ENCODE results near the gene HIBCH. TPM values are rescaled to one million over a fixed set of nuclear protein-coding genes. Genes with fewer than 3 reads are reported as not detected.

The HIBCH gene
- total and polyA plus RNA-seq, 2 of the 4 experiments (the other 2 are of a cell fraction): 8.8 to 11.9 TPM

DNA sequence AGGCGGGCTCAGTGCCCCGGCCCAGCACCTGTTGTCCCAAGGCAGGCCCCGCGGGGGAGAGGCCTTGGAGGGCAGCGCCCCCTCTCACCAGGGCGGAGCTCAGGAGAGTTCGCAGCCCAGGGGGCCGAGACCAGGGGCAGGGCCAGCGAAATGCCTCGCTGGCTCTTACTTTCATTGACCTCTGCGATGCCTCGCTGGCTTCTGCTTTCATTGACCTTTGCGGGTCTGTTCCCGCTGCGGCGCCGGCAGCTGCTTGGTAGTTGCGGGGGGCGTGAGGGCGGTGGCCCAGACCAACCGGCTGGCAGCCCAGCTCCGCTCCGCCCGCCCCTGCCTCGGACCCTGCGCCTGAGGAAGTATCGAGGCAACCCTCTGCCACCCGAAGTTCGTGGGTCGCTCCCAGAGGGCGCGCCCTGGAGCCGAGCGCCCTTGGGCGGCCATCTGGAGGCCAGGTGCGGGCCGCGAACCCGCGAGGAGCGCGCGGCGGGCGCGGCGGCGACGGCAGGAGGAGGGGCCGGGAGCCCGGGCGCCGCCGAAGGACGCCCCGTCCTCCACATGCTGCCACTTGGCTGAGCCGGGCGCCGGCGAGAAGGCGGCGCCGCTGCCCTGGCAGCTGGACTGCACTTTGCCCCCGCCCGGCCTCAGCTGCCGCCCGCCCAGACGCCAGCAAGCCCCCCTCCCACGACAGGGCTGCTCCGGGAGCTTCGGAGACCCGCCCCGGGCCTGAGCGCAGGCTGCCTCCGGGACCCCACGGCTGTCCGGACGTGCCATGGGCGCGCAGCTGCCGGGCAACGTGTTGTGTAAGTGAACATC lies 139.1 kb downstream of the HIBCH start:
- H2AFZ ChIP-seq (replicated peaks; ENCODE audit: low read length, poor library complexity): peak overlapping the region; percentile 93
- H3K9me1 ChIP-seq (ENCODE audit: insufficient read depth, low read length): no peaks in the 10 kb centered on the region
- intact Hi-C loops (cut with micrococcal nuclease) (loop anchor here (2.0 kb wide), 1 partner anchor 92 kb away; no protein-coding TSS in a partner anchor), in situ Hi-C loops (cut with MboI; ENCODE audit: low sequenced_read_pairs) (no loop called here), dilution Hi-C loops (cut with HindIII; ENCODE audit: low sequenced_read_pairs, unreplicated experiment) (no loop called here)
- no peak overlapping the region for H2BK20ac ChIP-seq (ENCODE audit: low read depth, low read length)
- no peak overlapping the region for H4K91ac ChIP-seq (ENCODE audit: insufficient read depth, low read depth, low read length)
- no peaks in the 10 kb centered on the region; the same call in 1 of the 2 replicates for H3K27me3 ChIP-seq (ENCODE audit: control insufficient read depth, insufficient read depth, low read length)
- no peak overlapping the region for H3K23ac ChIP-seq (ENCODE audit: low read depth, low read length)
- no peak overlapping the region for H2BK15ac ChIP-seq (ENCODE audit: low read depth, low read length)
- 20% methylated on average over 3 of the region's 82 CpGs; no CpG with 5 or more reads in 1 of the 2 experiments for WGBS, 2 experiments (ENCODE audit: extremely low coverage in 2 of 2, insufficient read length in 1 of 2)
- H3K27ac ChIP-seq (ENCODE audit: insufficient read depth, low read length): no peak overlapping the region; the same call in 1 of the 2 replicates
- ChIA-PET POLR2A (ENCODE audit: unreplicated experiment) (interaction anchor here (0.5 kb wide), 1 partner anchor 97 kb away, joined by 3 read pairs; no protein-coding TSS in a partner anchor), CTCF (interaction anchor here (0.6 to 1.4 kb wide), 4 partner anchors 10 to 1123 kb away, joined by 3 to 4 read pairs (median 4); no protein-coding TSS in a partner anchor)
- H3K4ac ChIP-seq (ENCODE audit: low read depth, low read length): no peak overlapping the region; the same call in 1 of the 2 replicates
- ATAC-seq (ENCODE audit: low read depth): peak; percentile 85
- H3K36me3 ChIP-seq (ENCODE audit: control insufficient read depth, insufficient read depth, low read length): no peaks in the 10 kb centered on the region
- no peak overlapping the region for H3K56ac ChIP-seq (ENCODE audit: extremely low read depth, insufficient read depth, low read length)
- no peak overlapping the region for H2BK5ac ChIP-seq (ENCODE audit: low read depth, low read length, poor library complexity, severe bottlenecking)
- H3K14ac ChIP-seq (replicated peaks; ENCODE audit: low read depth, low read length): no peak overlapping the region
- no peak for TF ChIP-seq RFX5 (IDR thresholded peaks at IDR 0.05; ENCODE audit: low read depth, low read length)
- TF ChIP-seq, protein P1, sequence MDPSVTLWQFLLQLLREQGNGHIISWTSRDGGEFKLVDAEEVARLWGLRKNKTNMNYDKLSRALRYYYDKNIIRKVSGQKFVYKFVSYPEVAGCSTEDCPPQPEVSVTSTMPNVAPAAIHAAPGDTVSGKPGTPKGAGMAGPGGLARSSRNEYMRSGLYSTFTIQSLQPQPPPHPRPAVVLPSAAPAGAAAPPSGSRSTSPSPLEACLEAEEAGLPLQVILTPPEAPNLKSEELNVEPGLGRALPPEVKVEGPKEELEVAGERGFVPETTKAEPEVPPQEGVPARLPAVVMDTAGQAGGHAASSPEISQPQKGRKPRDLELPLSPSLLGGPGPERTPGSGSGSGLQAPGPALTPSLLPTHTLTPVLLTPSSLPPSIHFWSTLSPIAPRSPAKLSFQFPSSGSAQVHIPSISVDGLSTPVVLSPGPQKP (IDR thresholded peaks at IDR 0.05; ENCODE audit: borderline replicate concordance, low read depth, low read length): no peak
- TF ChIP-seq, protein P2, sequence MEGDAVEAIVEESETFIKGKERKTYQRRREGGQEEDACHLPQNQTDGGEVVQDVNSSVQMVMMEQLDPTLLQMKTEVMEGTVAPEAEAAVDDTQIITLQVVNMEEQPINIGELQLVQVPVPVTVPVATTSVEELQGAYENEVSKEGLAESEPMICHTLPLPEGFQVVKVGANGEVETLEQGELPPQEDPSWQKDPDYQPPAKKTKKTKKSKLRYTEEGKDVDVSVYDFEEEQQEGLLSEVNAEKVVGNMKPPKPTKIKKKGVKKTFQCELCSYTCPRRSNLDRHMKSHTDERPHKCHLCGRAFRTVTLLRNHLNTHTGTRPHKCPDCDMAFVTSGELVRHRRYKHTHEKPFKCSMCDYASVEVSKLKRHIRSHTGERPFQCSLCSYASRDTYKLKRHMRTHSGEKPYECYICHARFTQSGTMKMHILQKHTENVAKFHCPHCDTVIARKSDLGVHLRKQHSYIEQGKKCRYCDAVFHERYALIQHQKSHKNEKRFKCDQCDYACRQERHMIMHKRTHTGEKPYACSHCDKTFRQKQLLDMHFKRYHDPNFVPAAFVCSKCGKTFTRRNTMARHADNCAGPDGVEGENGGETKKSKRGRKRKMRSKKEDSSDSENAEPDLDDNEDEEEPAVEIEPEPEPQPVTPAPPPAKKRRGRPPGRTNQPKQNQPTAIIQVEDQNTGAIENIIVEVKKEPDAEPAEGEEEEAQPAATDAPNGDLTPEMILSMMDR (conservative IDR thresholded peaks at IDR 0.05; ENCODE audit: low read depth, low read length): 0 out of 2 replicates have a peak, but pooled peaks have one; percentile 9
- no peak for TF ChIP-seq MAZ (IDR thresholded peaks at IDR 0.05; ENCODE audit: borderline replicate concordance, low read depth, low read length)
- no peak overlapping the region for H2BK120ac ChIP-seq (ENCODE audit: low read depth, low read length)
- no peak overlapping the region for H3K9ac ChIP-seq (ENCODE audit: low read depth, low read length)
- peak overlapping the region; percentile 85 for H3K4me2 ChIP-seq (ENCODE audit: low read depth, low read length)
- peak; percentile 2 for DNase-seq
- no peak overlapping the region for H2AK5ac ChIP-seq (ENCODE audit: low read depth, low read length)
- H3K4me3 ChIP-seq (ENCODE audit: insufficient read depth, low read depth, low read length): peak overlapping the region; percentile 54
- no peaks in the 10 kb centered on the region for H3K79me1 ChIP-seq (ENCODE audit: low read depth in 1 of 2, low read length in 2 of 2)
- H3K9me3 ChIP-seq (ENCODE audit: control insufficient read depth, insufficient read depth, low read length): no peaks in the 10 kb centered on the region
- H4K8ac ChIP-seq (ENCODE audit: low read depth in 2 of 2, low read length in 2 of 2): no peak overlapping the region
- peak overlapping the region; percentile 13 for H2AK9ac ChIP-seq (replicated peaks; ENCODE audit: low read depth, low read length, poor library complexity)
- H3K18ac ChIP-seq (ENCODE audit: low read depth, low read length): no peak overlapping the region
- H3K4me1 ChIP-seq (ENCODE audit: control insufficient read depth, insufficient read depth, low read length): no peaks in the 10 kb centered on the region
- H4K20me1 ChIP-seq (ENCODE audit: insufficient read depth, low read length): no peaks in the 10 kb centered on the region
- H4K5ac ChIP-seq (ENCODE audit: low read depth, low read length): no peak overlapping the region
- no TSS peak for BruUV-seq (replicated peaks)
